Measurements from ENCODE around the gene PLA2G2D. TPM values are rescaled to one million over a fixed set of nuclear protein-coding genes. Genes with fewer than 3 reads are reported as not detected.
"Not testable (repeated sequence)": the region's sequence is repeated elsewhere in the genome, so short reads cannot be mapped to it uniquely, and the experiment has no call there.

PLA2G2D gene
- total RNA-seq, 1 donor from 2014 or later, result not detected

DNA sequence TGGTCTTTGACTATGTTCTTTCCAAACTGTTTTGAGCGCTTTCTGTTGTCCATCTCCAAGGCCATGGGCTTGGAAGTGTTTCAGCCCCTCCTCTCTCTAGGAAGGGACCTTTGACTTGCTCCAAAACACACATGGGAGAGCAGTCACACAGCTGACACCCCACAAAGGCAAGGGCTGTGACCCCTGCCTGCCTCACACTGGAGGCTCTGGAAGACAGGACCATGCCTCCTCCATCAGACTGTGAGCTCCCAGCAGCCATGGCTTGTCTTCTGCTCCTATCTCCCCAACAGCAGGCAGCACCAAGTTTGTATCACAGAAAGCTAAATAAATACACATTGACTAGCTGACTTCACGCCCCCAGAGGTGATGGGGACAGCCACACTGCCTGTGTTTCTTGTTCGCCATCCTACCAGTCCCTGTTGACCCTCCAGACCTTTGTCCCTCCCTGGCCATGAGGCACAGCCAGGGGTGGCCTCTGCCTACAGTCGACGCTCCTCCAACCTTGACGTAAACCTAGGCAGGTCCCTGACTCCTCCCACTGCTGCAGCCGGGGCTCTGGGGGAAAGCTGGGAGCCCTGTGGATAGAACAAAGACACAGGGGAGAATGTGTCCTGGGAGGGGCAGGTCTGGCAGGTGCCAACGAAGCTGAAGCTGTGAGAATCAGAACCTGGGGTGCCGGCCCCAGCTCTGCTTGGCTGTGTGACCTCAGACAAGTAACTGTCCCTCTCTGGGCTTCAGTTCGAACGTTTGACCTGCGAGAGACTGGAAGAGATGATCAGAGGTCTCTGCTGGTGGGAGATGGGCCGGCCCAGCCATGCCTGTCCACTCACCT lies 24.6 kb upstream of the PLA2G2D start:
- intact Hi-C loops (cut with micrococcal nuclease), result no loop called here

DNA sequence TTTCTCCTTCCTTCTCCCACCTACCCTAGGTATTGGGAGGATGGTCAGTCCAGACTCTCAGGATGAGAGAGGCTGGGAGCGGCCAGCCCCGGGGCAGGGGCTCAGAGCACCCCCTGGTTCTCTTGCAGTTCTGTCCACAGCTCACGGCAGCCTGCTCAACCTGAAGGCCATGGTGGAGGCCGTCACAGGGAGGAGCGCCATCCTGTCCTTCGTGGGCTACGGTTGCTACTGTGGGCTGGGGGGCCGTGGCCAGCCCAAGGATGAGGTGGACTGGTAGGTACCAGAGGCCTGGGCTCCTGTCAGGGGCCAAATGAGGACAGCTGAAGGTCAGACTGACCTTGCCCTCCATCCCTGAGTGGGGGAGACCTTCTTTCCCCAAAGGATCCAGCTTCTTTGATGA lies 24.0 kb upstream of the PLA2G2D start:
- intact Hi-C loops (cut with micrococcal nuclease), result no loop called here

DNA sequence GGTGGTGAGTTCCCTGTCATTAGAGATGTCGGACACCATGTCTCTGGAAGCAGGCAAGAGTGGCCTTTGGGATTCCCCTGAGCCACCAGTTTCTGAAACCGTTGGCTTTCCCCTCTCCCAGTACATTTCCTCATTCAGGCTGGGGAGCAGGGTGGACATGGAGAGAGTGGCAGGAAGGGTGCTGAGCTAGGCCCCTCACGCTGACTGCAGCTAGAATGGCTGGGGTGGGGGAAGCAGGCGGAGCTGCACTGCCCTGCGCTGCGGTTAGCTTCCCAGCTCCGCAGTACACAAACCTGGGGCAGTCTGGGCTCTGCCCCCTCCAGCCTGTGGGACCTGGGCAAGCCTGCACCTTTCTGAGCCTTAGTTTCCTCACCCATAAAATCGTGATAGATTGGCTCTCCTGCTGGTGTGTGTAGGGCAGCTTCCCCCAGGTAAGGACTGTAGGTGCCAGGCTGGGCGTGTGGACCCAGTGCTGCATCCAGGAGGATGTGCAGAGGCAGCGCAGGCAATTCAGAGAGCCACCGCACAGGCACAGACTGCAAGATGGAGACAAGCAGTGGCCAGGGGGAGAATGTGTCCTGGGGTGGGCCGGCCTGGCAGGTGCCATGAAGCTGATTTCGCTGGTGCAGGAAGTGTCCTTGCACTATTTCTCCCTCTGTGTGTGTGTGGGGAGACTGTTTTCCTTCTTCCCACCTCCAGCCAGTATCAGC lies 22.8 kb upstream of the PLA2G2D start:
- intact Hi-C loops (cut with micrococcal nuclease), result no loop called here

DNA sequence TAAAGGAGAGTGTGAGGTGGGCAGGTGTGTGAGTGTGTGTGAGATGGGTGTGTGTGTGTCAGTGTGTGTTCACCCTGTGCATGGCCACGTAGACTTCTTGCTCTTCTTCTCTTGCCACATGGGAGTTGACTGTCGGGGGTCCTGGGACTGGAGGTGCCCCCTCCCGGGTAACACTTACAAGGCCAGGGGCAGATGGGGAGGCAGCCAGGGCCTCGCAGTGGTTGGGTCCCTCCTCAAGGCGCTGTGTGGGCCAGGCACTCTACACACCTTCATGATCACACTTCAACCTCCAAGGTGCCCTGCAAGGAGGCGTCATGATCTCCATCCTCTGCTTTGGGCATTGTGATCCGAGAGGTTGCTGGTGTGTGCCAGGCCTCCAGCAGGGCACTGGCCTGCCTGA lies 22.1 kb upstream of the PLA2G2D start:
- intact Hi-C loops (cut with micrococcal nuclease), result no loop called here

DNA sequence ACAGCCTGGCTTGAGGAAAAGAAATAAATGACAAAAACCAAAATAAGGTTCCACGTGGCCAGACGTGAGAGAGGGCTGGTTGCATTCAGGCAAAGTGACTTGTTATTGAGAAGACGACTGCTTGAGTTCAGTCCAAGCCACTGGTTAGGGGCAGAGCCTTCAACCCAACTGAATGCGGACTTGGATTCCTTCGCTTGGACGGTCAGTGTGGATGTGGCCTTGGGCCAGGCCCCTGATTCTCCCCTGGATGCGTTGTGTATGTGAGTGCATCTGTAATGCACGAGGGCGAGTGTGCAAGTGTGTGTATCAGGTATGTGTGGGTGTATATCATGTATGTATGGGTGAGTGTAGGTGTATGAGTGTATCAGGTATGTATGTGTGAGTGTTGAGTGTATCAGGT lies 21.7 kb upstream of the PLA2G2D start:
- intact Hi-C loops (cut with micrococcal nuclease), result no loop called here

DNA sequence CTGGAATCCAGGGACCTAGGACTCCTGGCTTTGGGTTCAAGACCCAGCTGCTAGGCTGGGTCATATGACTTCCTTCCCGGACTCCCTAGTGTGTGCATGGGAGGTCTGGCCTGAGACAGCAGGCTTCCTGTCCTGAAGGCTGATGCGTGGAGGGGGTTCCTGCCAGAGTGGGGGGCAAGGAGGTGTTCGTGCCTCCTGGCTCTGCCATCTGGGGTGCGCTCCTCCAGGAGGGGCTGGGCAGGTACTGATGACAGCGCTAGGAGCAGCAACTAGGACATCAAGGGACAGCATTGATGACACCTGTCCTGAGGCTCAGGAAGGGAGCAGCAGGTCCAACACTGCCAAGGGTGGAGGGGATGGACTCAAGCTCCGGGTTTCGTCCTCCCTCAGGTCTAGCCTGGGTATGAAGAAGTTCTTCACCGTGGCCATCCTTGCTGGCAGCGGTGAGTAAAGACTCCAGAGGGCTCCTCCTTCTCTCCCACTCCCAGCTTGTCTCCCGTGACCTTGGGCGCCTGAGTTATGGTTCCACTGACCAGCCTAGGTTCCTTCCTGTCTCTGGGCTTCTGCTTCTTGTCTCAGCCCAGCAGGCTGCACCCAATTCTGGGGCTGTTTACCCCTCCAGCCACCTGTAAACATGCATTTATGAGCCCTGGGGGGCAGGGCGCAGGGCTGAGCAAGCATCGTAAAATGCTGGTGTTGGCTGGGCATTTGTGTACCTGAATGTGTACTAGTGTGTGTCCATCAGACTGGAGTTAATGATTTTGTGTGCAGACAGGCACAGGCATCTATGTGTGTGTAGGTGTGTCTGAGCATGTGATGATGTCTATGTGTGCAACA lies 20.7 kb upstream of the PLA2G2D start:
- intact Hi-C loops (cut with micrococcal nuclease), result no loop called here

DNA sequence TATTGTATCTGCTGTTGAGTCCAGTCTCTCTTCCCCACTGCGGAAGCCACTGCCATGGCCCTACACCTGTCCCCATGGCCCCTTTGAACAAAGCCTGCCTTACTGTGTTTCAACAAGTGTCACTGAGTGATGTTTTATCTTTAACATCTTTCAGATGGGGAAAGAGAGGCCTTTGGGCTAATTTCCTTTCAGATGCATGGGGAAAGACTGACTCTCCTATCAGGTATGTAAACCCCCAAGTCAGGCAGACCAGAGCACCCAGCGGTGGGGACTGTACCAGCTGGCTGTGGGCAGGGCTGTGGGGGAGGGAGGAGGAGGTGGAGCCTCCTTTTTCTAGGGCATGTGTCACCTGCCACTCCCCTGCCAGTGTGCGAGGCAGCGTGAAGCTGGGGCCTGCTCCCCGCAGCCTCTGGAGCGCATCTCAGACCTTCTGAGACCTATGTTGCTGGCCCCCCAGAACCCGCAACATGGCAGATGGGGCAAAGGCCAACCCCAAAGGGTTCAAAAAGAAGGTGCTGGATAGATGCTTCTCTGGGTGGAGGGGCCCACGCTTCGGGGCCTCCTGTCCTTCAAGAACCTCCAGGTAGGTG lies 19.7 kb upstream of the PLA2G2D start, which contains the start of gene PLA2G2F:
Gene PLA2G2F (plus strand): TSS at position 363 of the 590 bp plus-strand sequence. CDS start 105 bp downstream, at position 468.
- intact Hi-C loops (cut with micrococcal nuclease), result no loop called here

DNA sequence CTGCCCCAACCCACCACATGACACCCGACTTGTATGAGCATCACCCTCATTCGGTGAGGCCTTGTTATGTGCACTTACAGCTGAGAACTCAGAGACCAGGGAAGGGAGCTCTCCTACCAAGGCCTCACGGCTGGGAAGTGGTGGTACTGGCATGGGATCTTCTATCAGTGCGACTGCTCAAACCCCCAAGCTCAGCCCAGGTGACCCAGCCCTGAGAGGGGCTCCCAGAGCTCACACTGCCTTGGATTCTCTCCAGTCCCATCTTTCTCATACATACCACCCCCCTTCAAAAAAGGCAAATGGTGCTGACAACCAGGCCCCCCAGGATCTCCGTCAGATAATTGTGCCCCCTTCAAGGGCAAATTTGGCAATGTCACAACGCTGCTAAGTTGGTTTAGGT lies 19.0 kb upstream of the PLA2G2D start:
- intact Hi-C loops (cut with micrococcal nuclease), result no loop called here

DNA sequence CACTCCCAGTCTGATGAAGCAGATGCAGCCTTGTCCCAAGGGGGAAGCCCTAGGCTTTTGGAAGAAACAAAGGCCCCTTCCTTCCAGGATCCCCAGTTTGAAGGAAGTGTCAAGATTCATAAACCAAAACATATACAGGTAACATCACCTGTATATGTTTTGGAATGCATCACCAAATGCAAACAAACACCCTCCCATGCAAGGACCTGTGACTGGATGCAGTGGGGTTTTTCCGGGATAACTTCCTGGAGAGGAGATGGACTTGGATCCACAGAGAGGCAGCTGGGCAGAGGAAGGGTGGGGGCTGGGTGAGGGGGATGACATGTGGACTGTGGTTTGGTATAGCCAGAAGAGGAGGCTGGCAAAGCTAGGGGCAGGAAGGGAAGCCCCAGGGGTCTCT lies 18.3 kb upstream of the PLA2G2D start:
- intact Hi-C loops (cut with micrococcal nuclease), result no loop called here

DNA sequence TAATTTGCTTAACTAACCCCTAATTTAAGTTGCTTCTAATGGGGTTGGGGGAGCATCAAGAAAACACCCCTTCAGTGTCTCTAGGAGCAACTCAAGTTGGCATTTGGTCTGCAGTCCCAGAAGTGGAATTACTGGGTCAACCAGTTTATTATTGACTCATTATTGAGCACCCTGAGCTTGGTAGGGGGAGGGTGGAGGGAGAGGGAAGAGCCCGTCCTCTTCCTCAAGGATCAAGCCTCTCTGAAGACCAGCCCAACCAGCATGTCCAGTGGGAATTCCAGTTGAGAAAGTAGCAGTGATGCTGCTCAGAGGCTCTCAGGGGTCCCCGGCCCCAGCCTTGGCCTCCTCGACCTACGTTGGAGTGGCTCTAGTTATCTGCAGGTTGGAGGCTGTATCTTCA lies 17.7 kb upstream of the PLA2G2D start:
- intact Hi-C loops (cut with micrococcal nuclease), result no loop called here

DNA sequence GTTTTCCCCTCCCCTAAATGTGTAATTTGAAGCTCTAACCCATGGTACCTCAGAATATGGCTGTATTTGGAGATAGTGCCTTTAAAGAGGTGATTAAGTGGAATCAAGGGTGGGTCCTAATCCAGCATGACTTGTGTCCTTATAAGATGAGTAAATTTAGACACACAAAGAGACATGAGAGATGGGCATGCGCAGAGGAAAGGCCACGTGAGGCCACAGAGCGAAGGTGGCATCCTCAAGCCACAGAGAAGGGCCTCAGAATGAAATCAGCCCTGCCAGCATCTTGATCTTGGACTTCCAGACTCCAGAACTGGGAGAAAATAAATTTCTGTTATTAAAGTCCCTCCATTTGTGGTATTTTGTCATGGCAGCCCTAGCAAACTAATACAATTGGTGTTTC lies 16.9 kb upstream of the PLA2G2D start:
- intact Hi-C loops (cut with micrococcal nuclease), result no loop called here

DNA sequence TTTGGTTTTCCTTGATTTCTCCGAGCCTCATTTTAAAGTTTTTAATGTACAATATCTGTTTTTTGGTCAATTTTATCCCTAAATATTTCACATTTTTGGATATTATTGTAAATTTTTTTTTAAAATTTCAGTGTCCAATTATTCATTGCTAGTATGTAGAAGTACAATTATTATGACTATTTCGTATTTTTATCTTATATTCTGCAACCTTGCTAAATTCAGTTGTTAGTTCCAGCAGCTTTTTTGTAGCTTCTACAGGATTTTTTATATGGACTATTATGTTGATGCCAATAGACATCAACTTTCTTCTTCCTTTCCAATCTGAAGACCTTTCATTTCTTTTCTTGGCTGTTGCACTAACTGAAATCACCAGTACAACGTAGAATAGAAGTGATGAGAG lies 15.7 kb upstream of the PLA2G2D start:
- intact Hi-C loops (cut with micrococcal nuclease), result no loop called here

DNA sequence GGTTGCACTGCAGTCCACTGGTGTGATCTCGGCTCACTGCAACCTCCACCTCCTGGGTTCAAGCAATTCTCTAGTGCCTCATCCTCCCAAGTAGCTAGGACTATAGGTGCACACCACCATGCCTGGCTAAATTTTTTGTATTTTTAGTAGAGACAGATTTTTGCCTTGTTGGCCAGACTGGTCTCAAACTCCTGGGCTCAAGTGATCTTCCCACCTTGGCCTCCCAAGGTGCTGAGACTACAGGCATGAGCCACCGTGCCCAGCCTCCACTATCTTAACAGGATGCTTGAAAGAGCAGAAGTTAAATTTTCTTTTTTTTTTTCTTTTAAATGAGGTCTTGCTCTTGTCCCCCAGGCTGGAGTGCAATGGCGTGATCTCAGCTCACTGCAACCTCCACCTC lies 11.2 kb upstream of the PLA2G2D start:
- intact Hi-C loops (cut with micrococcal nuclease), result not testable (repeated sequence)

DNA sequence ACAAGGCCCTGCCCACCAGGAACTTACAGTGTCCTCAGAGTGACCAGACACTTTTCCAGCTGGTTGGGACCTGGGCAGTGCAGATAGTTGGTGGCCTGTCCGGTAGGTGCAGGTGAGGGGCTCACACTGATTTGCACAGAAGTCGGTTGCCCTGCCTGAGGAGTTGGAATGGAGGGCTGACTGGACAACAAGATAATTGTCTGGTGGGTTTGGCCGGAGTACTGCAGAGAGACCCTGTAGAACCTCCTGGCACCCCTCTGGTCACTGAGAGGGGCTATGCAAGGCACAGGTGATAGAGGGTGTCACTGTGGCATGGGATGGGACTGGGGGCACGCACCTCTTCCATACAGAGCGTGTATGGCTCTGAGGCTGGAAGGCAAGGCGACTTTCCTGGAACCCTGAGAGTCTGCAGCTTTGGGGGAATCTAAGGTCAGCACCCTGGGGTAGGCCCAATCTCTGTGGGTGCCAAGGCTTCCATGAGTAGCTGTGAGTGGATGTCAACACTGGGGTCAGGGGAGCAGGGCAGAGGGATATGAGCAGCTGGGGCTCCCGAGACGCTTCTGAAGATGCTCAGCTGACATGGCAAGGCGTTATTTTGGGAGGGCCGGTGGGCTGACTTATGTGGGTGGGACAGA lies 7.6 kb upstream of the PLA2G2D start:
- intact Hi-C loops (cut with micrococcal nuclease), result no loop called here

DNA sequence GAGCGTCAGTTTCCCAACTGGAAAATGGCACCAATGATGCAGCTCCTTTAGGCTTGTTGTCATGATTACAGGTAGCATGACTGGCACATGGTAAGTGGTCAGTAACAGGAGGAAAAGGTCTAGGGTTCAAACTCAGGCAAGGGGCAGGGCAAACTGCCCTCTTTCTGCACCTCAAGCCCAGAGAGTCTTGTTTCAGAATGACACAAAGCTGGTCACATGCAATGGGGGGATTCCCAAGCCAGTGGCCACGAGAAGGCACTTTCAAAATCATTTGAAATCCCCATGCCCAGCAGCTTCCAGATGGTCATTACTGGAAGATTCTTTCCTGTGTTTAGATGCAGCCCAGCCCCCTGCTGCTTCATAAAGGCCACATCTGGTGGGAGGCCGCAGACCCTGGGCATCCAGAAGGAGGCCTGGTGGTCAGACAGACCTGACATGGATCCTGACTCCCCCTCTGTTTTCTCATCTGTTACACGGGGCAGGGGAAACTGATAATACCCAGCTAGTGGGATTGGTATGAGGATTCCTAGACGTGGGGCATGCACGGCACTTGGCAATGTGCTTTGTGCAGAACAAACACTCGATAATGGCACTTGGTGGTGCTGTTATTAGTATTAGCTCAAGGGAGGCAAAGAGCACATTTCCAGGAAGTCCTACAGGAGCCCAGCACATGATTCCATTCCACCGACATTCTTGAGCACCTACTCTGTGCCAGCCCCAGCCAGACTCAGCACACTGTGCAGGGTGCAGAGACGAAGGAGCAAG lies 6.9 kb upstream of the PLA2G2D start:
- intact Hi-C loops (cut with micrococcal nuclease), result no loop called here

DNA sequence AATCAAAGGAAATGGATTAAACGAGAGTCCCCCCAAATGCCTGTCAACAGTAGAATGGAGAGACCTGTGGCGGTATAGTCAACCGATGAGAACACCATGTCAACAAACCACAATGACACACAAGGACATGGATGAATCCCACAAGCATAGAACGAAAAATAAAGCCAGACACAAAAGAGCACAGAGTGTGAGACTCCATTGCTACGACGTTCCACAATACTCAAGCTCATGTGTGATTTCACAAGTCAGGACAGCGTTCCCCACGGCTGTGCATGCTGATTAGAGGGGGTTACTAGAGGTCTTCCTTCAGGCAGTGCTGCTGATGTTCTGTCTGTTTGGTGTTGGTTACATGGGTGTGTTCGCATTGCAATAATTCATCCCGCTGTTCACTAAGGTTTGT lies 5.8 kb upstream of the PLA2G2D start:
- intact Hi-C loops (cut with micrococcal nuclease), result no loop called here

DNA sequence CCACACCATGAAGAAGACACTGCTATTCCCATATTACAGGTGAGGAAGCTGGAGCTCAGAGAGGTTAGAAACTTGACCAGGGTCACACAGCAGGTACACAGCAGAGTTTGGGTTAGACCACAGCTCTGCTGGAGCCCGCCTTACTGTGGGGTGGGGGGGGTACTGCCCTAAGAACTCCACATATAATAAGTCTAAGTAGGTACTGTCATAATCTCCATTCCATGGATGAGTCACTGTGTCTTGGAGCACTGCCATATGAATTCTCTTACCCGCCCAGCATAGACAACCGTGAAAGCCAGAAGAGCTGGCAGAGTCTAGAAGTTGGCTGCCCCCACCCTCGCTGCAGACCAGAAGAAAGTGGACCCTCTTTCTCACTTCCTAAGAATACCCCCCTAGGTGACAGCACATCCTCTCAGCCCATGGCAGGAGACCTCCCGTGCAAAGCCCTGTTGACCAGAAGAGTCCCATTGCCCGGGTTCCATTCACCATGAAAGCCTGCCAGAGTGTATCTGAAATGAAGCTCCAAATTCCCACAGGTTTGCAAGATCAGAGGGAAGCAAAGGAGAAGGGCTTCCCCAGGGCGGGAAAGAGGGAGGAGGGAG lies 5.2 kb upstream of the PLA2G2D start:
- intact Hi-C loops (cut with micrococcal nuclease), result no loop called here

DNA sequence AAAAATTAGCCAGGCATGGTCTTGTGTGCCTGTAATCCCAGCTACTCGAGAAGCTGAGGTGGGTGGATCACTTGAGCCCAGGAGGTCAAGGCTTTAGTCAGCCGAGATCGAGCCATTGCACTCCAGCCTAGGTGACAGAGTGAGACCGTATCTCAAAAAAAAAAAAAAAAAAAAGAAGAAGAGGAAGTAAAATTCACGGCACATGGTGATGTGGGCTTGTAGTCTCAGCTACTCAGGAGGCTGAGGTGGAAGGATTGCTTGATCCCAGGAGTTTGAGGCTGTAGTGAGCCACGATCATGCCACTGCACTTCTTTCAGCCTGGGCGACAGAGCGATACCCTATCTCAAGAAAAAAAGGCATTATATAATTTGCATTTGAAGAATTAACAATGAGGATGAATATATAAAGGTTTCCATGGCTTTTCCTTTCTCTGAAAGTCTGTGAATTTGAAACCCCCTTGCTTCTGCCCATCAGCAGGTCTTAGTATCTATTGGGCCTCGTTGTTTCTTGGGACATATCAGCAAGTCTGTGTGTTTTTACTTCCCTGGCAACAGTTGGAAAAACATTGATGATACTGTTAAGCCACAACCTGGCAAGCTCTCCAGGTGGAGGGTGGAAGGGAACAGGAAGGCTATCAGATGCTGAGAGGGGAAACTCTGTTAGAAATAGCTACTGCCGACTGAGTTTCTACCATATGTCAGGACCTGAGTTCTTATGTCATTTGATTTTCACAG lies 4.6 kb upstream of the PLA2G2D start:
- intact Hi-C loops (cut with micrococcal nuclease), result no loop called here

DNA sequence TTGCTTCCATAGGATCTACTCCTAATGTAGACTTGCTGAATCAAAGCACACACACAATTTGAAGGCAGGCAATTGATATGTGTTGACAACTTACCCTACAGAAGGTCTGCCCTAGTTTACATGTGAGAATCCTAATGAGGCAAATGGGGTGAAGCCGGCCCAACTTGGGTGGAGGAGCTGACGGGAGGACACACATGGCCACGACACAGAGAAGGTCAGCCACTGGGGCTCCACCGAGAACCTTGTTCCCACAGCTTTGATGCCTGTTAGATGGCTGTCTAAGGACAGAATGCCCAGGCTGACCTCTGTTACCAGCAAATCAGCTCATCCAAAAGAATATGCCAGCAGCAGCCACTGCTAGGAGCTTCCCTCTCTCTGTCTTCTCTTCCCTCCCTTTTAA lies 1.5 kb upstream of the PLA2G2D start:
- intact Hi-C loops (cut with micrococcal nuclease), result no loop called here
